OCI-LY7 (cell line): ENCODE results near the gene GALNT2. TPM values are rescaled to one million over a fixed set of nuclear protein-coding genes. Genes with fewer than 3 reads are reported as not detected.

Experiments
- BruUV-seq: library from RNA; stranded (reverse); fragments of 400-500 nt; replicated peaks from 2 replicates; lab custom pipeline; 2021; lab: Mats Ljungman, UMichigan
- CTCF ChIA-PET: fragments of 300-600 bp; sonication (Branson Sonifier 250); formaldehyde crosslinking; loops from one replicate; lab custom pipeline; 2022; ENCODE audit warnings: antibody characterized with exemption; ENCODE audit not compliant: unreplicated experiment; lab: Charles Lee
- POLR2A ChIA-PET: fragments of 300-600 bp; sonication (Branson Sonifier 250); formaldehyde crosslinking; loops from one replicate; lab custom pipeline; 2022; ENCODE audit warnings: antibody characterized with exemption; lab: Charles Lee
- DNase-seq: peaks from one replicate; pipeline ENCODE4 v3.0.0-alpha.2; 2015; ENCODE audit warnings: low spot score
- H2AFZ ChIP-seq: fragments of 200-600 bp; sonication (generic), shearing (Covaris generic); 2 replicates; pipeline ENCODE4 v1.6.1; 2014; ENCODE audit warnings: mild to moderate bottlenecking, antibody characterized with exemption, low read length, moderate library complexity
- H3K27ac ChIP-seq: fragments of 200-600 bp; sonication (generic); 2 replicates; pipeline ENCODE4 v1.5.1; 2014; ENCODE audit warnings: mixed run types, low read depth, mild to moderate bottlenecking, moderate library complexity, low read length, inconsistent platforms; ENCODE audit not compliant: poor library complexity, severe bottlenecking
- H3K36me3 ChIP-seq: fragments of 200-600 bp; sonication (generic); 2 replicates; pipeline ENCODE4 v1.6.1; 2014; ENCODE audit warnings: mild to moderate bottlenecking, antibody characterized with exemption, low read length, moderate library complexity, mixed read lengths; ENCODE audit not compliant: insufficient read depth
- H3K4me1 ChIP-seq: fragments of 200-600 bp; sonication (generic); 2 replicates; pipeline ENCODE4 v1.5.1; 2014; ENCODE audit warnings: mild to moderate bottlenecking, low read length; ENCODE audit not compliant: insufficient read depth, poor library complexity, severe bottlenecking
- H3K4me2 ChIP-seq: fragments of 200-600 bp; sonication (generic); 2 replicates; pipeline ENCODE4 v1.6.1; 2014; ENCODE audit warnings: mild to moderate bottlenecking, low read length
- H3K4me3 ChIP-seq: fragments of 200-600 bp; sonication (generic); 2 replicates; pipeline ENCODE4 v1.5.1; 2014; ENCODE audit warnings: mild to moderate bottlenecking, low read depth, low read length; ENCODE audit not compliant: poor library complexity, severe bottlenecking
- H3K79me2 ChIP-seq: fragments of 200-600 bp; sonication (generic); 2 replicates; pipeline ENCODE4 v1.6.1; 2016; ENCODE audit warnings: low read depth, mild to moderate bottlenecking, low read length, moderate library complexity, mixed read lengths; ENCODE audit not compliant: insufficient read depth
- H3K9me2 ChIP-seq: fragments of 200-600 bp; sonication (generic); 2 replicates; pipeline ENCODE4 v1.6.1; 2016; ENCODE audit warnings: mild to moderate bottlenecking, low read length, mixed read lengths; ENCODE audit not compliant: insufficient read depth
- H3K9me3 ChIP-seq: fragments of 200-600 bp; sonication (generic); 2 replicates; pipeline ENCODE4 v1.6.1; 2014; ENCODE audit warnings: mild to moderate bottlenecking, mixed run types, low read length, mixed read lengths
- H4K20me1 ChIP-seq: fragments of 200-600 bp; sonication (generic); 2 replicates; pipeline ENCODE4 v1.6.1; 2014; ENCODE audit warnings: mild to moderate bottlenecking, antibody characterized with exemption, low read length, moderate library complexity, mixed read lengths; ENCODE audit not compliant: insufficient read depth
- CTCF ChIP-seq: fragments of 200-600 bp; sonication (generic); conservative IDR thresholded peaks from 2 replicates; pipeline ENCODE4 v1.5.1; 2014; ENCODE audit warnings: mild to moderate bottlenecking, antibody characterized with exemption, low read length, moderate library complexity, mixed read lengths
- EZH2phosphoT487 ChIP-seq: fragments of 200-600 bp; sonication (generic); IDR thresholded peaks from 2 replicates; pipeline ENCODE4 v1.6.1; 2018; ENCODE audit warnings: low read depth, borderline replicate concordance, mild to moderate bottlenecking, mixed run types, antibody characterized with exemption, low read length, moderate library complexity, mixed read lengths
- intact Hi-C: fragments of 100-400 bp; cut with micrococcal nuclease; formaldehyde crosslinking; loops from one replicate; pipeline ENCODE4 v1.10.0; 2022; ENCODE audit not compliant: unreplicated experiment
- total RNA-seq, 2 experiments: library from RNA; depleted of rRNA in 1 of 2; stranded (reverse); fragments of >200 nt in 1 of 2; shearing (Covaris generic) in 1 of 2; gene quantifications; 2 replicates each; pipeline ENCODE4 v1.2.3, GENCODE V29; 2014 to 2022

GALNT2 gene
- total RNA-seq, 2 experiments from 2014 or later: 29.9 to 67.3 TPM

GRCh38 chr1:230153641-230154296 lies 86.7 kb downstream of the GALNT2 start:
- Histone ChIP-seq H3K27ac (no peak overlapping the region), H3K36me3 (peaks cover 7% of the 10 kb centered on the region; the same call in 1 of the 2 replicates), H3K9me2 (no peaks in the 10 kb centered on the region), H2AFZ (no peak overlapping the region), H3K4me3 (no peak overlapping the region), H3K9me3 (no peaks in the 10 kb centered on the region), H3K79me2 (peaks cover 14% of the 10 kb centered on the region; the same call in 1 of the 2 replicates), H3K4me1 (peaks cover 43% of the 10 kb centered on the region), H3K4me2 (no peak overlapping the region), H4K20me1 (no peaks in the 10 kb centered on the region)
- ChIA-PET POLR2A (interaction anchor here (0.6 to 2.4 kb wide), 3 partner anchors 9 to 1747 kb away, joined by 4 to 8 read pairs (median 6); partner anchors contain the start of gene TRIM11), CTCF (interaction anchor here (0.7 kb wide), 1 partner anchor 30 kb away, joined by 3 read pairs; no protein-coding TSS in a partner anchor)
- BruUV-seq: no TSS peak
- no peak for DNase-seq
- intact Hi-C loops: no loop called here
- no peak for TF ChIP-seq EZH2phosphoT487
- TF ChIP-seq CTCF: no peak

- H3K79me2 ChIP-seq: peaks cover 14% of the 10 kb centered on the region; the same call in 1 of the 2 replicates
- intact Hi-C loops: no loop called here
These were observed 88.0 kb downstream of the GALNT2 start for GRCh38 chr1:230155021-230155420.

More at GRCh38 chr1:230155021-230155420, 88.0 kb downstream of the GALNT2 start:
- H3K9me3 ChIP-seq: no peaks in the 10 kb centered on the region
- no peaks in the 10 kb centered on the region for H3K9me2 ChIP-seq
- no peak for DNase-seq
- H3K4me2 ChIP-seq: no peak overlapping the region
- ChIA-PET CTCF (no interaction called here), POLR2A (interaction anchor here (0.6 to 0.7 kb wide), 2 partner anchors 14 to 429 kb away, joined by 3 to 4 read pairs; no protein-coding TSS in a partner anchor)
- no peaks in the 10 kb centered on the region for H4K20me1 ChIP-seq
- TF ChIP-seq EZH2phosphoT487: no peak
- no peak for TF ChIP-seq CTCF
- no peak overlapping the region for H3K4me3 ChIP-seq
- H3K4me1 ChIP-seq: peaks cover 31% of the 10 kb centered on the region
- H3K36me3 ChIP-seq: peaks cover 7% of the 10 kb centered on the region; the same call in 1 of the 2 replicates
- BruUV-seq: no TSS peak
- H3K27ac ChIP-seq: no peak overlapping the region
- H2AFZ ChIP-seq: no peak overlapping the region
